OCI-LY1 (cell line): ENCODE measurements around the gene PRKCZ.

Source experiments
- H2AFZ ChIP-seq: fragments of 200-600 bp; sonication (generic), shearing (Covaris generic); 2 replicates; pipeline ENCODE4 v1.6.0; 2014; ENCODE audit warnings: antibody characterized with exemption, mild to moderate bottlenecking, low read length
- H3F3A ChIP-seq: fragments of 200-600 bp; sonication (generic), shearing (Covaris generic); 2 replicates; pipeline ENCODE4 v1.6.0; 2014; ENCODE audit warnings: mild to moderate bottlenecking, antibody characterized with exemption, low read length, moderate library complexity; ENCODE audit not compliant: insufficient read depth
- H3K27ac ChIP-seq: fragments of 200-600 bp; sonication (generic); 2 replicates; pipeline ENCODE4 v1.5.1; 2014; ENCODE audit warnings: low read length, mixed run types, mild to moderate bottlenecking, low read depth; ENCODE audit not compliant: poor library complexity, severe bottlenecking
- H3K27me3 ChIP-seq: fragments of 200-600 bp; sonication (generic); 2 replicates; pipeline ENCODE4 v1.6.0; 2014; ENCODE audit warnings: antibody characterized with exemption, mild to moderate bottlenecking, low read length, moderate library complexity; ENCODE audit not compliant: insufficient read depth
- H3K36me3 ChIP-seq: fragments of 200-600 bp; sonication (generic); 2 replicates; pipeline ENCODE4 v1.6.1; 2014; ENCODE audit warnings: mild to moderate bottlenecking, antibody characterized with exemption, low read length, moderate library complexity, mixed read lengths; ENCODE audit not compliant: insufficient read depth
- H3K4me1 ChIP-seq: fragments of 200-600 bp; sonication (generic); 2 replicates; pipeline ENCODE4 v1.5.1; 2014; ENCODE audit warnings: mild to moderate bottlenecking, low read length, moderate library complexity; ENCODE audit not compliant: insufficient read depth, severe bottlenecking
- H3K4me2 ChIP-seq: fragments of 200-600 bp; sonication (generic), shearing (Covaris generic); 2 replicates; pipeline ENCODE4 v1.6.1; 2014; ENCODE audit warnings: low read length
- H3K4me3 ChIP-seq: fragments of 200-600 bp; sonication (generic); 2 replicates; pipeline ENCODE4 v1.5.1; 2014; ENCODE audit warnings: low read length, low read depth, mild to moderate bottlenecking, mixed read lengths; ENCODE audit not compliant: poor library complexity, severe bottlenecking
- H3K79me2 ChIP-seq: fragments of 200-600 bp; shearing (Covaris generic); 2 replicates; pipeline ENCODE4 v1.6.1; 2016; ENCODE audit warnings: mixed run types, low read length, mixed read lengths; ENCODE audit not compliant: insufficient read depth
- H3K9ac ChIP-seq: fragments of 200-600 bp; sonication (generic), shearing (Covaris generic); 2 replicates; pipeline ENCODE4 v1.6.1; 2014; ENCODE audit warnings: mild to moderate bottlenecking, low read length, mixed read lengths
- H3K9me2 ChIP-seq: fragments of 200-600 bp; sonication (generic), shearing (Covaris generic); 2 replicates; pipeline ENCODE4 v1.6.1; 2014; ENCODE audit warnings: low read depth, mild to moderate bottlenecking, low read length, mixed read lengths
- H3K9me3 ChIP-seq: fragments of 200-600 bp; shearing (Covaris generic); 2 replicates; pipeline ENCODE4 v1.6.1; 2014; ENCODE audit warnings: low read length, mixed read lengths
- H4K20me1 ChIP-seq: fragments of 200-600 bp; sonication (generic), shearing (Covaris generic); 2 replicates; pipeline ENCODE4 v1.6.0; 2016; ENCODE audit warnings: mild to moderate bottlenecking, low read length; ENCODE audit not compliant: insufficient read depth
- EZH2 ChIP-seq: fragments of 200-600 bp; sonication (generic), shearing (Covaris generic); IDR thresholded peaks from 2 replicates; pipeline ENCODE4 v1.8.0; 2017; ENCODE audit warnings: borderline replicate concordance, mixed run types, mild to moderate bottlenecking, antibody characterized with exemption, low read length, moderate library complexity, mixed read lengths
- TF ChIP-seq, protein P1 (sequence below): fragments of 200-600 bp; sonication (generic), shearing (Covaris generic); IDR thresholded peaks from 2 replicates; pipeline ENCODE4 v1.5.1; 2017; ENCODE audit warnings: mild to moderate bottlenecking, antibody characterized with exemption, low read length, moderate library complexity, mixed read lengths

Gene PRKCZ

GRCh38 chr1:2229911-2230731, 179.9 kb downstream of the PRKCZ start:
- no peak overlapping the region for H3K4me3 ChIP-seq
- TF ChIP-seq, protein P1, sequence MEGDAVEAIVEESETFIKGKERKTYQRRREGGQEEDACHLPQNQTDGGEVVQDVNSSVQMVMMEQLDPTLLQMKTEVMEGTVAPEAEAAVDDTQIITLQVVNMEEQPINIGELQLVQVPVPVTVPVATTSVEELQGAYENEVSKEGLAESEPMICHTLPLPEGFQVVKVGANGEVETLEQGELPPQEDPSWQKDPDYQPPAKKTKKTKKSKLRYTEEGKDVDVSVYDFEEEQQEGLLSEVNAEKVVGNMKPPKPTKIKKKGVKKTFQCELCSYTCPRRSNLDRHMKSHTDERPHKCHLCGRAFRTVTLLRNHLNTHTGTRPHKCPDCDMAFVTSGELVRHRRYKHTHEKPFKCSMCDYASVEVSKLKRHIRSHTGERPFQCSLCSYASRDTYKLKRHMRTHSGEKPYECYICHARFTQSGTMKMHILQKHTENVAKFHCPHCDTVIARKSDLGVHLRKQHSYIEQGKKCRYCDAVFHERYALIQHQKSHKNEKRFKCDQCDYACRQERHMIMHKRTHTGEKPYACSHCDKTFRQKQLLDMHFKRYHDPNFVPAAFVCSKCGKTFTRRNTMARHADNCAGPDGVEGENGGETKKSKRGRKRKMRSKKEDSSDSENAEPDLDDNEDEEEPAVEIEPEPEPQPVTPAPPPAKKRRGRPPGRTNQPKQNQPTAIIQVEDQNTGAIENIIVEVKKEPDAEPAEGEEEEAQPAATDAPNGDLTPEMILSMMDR, result no peak
- no peak for TF ChIP-seq EZH2
- H3F3A ChIP-seq, result no peaks in the 10 kb centered on the region
- no peaks in the 10 kb centered on the region for H3K9me2 ChIP-seq
- H3K9me3 ChIP-seq, result no peaks in the 10 kb centered on the region
- no peak overlapping the region for H3K4me2 ChIP-seq
- H3K27me3 ChIP-seq, result peaks cover 10% of the 10 kb centered on the region; the same call in 1 of the 2 replicates
- no peak overlapping the region for H2AFZ ChIP-seq
- H3K9ac ChIP-seq, result no peak overlapping the region
- no peaks in the 10 kb centered on the region for H3K36me3 ChIP-seq
- no peak overlapping the region for H3K27ac ChIP-seq
- H3K4me1 ChIP-seq, result peaks cover 8% of the 10 kb centered on the region
- no peaks in the 10 kb centered on the region for H4K20me1 ChIP-seq
- H3K79me2 ChIP-seq, result no peaks in the 10 kb centered on the region

- H3K4me2 ChIP-seq, result no peak overlapping the region
- H3K4me3 ChIP-seq, result no peak overlapping the region
- H3K27me3 ChIP-seq, result peaks cover 9% of the 10 kb centered on the region; the same call in 1 of the 2 replicates
- no peaks in the 10 kb centered on the region for H3K9me2 ChIP-seq
- no peaks in the 10 kb centered on the region for H3F3A ChIP-seq
- H3K9me3 ChIP-seq, result no peaks in the 10 kb centered on the region
- no peak overlapping the region for H3K27ac ChIP-seq
- H3K36me3 ChIP-seq, result no peaks in the 10 kb centered on the region
- H3K4me1 ChIP-seq, result peaks cover 8% of the 10 kb centered on the region
- no peak overlapping the region for H2AFZ ChIP-seq
- H3K9ac ChIP-seq, result no peak overlapping the region
- H3K79me2 ChIP-seq, result no peaks in the 10 kb centered on the region
- TF ChIP-seq EZH2, result no peak
- TF ChIP-seq, protein P1, result no peak
- H4K20me1 ChIP-seq, result no peaks in the 10 kb centered on the region
Observed at GRCh38 chr1:2230781-2231531, 180.7 kb downstream of the PRKCZ start.

DNA sequence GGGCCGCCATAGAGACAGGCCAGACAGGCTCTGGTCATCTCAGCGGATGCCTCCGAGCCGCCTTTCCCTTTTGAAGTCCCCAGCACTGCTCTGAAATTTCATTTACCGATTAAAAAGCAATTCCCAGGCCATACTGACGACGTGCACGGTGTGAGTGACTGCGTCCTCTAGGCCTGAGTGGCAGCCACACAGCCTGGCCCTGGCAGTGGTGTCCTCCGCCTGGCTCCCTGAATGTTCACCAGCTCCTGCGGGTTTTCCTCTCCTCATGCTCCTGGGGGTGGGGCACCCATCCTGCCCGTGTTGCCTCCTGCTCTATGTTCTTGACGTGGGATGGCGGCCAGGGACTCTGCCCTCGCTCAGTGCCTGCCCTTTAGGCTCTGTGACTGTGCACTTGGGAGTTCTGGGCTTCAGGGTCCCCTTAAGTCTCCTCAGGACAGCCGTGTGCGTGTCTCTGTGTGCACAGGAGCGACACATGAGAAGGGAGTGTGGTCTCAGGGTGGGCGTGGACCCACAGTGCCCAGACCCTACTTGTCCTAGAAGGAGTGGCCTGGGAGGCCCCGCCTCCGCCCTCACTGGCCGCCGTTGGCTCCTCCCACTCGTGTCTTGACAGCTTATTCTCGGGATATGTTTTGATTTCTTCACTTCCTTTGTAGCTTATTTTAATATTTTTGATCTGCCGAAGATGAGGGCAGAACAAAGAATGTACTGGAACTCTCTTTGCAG, 181.5 kb downstream of the PRKCZ start:
- Histone ChIP-seq H3K9me2 (no peaks in the 10 kb centered on the region), H3K27me3 (peaks cover 2% of the 10 kb centered on the region; the same call in 1 of the 2 replicates), H3K36me3 (no peaks in the 10 kb centered on the region), H3K9ac (no peak overlapping the region), H3F3A (no peaks in the 10 kb centered on the region), H3K4me2 (no peak overlapping the region), H3K27ac (no peak overlapping the region), H3K4me1 (peaks cover 8% of the 10 kb centered on the region), H3K79me2 (no peaks in the 10 kb centered on the region), H2AFZ (no peak overlapping the region), H3K4me3 (no peak overlapping the region), H4K20me1 (no peaks in the 10 kb centered on the region), H3K9me3 (no peaks in the 10 kb centered on the region)
- TF ChIP-seq EZH2, result no peak
- TF ChIP-seq, protein P1, result no peak
